GM19468 (cell line): ENCODE data around the gene LIF.
"Not testable (repeated sequence)": the region's sequence is repeated elsewhere in the genome, so short reads cannot be mapped to it uniquely, and the experiment has no call there.

Experiments used
- ATAC-seq: cut with Tn5 transposase; IDR thresholded peaks from one replicate; pipeline ENCODE4 v1.9.1; 2021; ENCODE audit warnings: mild to moderate bottlenecking, moderate library complexity, moderate number of reproducible peaks; ENCODE audit not compliant: unreplicated experiment; ENCODE audit errors: extremely low read depth

Gene LIF

GRCh38 chr22:30246814-30247376, 336 bp upstream of the LIF start:
- no peak for ATAC-seq

GRCh38 chr22:30245181-30245984, 1.2 kb downstream of the LIF start:
- no peak for ATAC-seq

DNA sequence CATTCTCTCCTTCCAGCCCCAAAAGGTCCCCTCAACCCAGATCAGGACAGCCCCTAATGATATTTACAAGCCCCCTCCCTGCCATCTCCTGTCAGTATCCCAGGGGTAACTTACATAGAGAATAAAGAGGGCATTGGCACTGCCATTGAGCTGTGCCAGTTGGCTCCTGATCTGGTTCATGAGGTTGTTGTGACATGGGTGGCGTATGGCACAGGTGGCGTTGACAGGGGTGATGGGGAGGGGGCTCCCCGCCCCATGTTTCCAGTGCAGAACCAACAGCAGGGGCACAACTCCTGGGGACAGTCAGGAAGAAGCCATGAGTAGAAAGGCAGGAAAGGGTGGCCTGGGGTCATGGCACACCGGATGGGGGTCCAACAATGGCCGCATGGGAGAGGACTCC, 1.9 kb downstream of the LIF start:
- ATAC-seq: no peak

- ATAC-seq: no peak
These were observed 2.5 kb downstream of the LIF start for GRCh38 chr22:30244066-30244465.

GRCh38 chr22:30243661-30244060, 2.9 kb downstream of the LIF start:
- ATAC-seq: no peak

GRCh38 chr22:30241576-30242371, 4.8 kb downstream of the LIF start:
- ATAC-seq: no peak

DNA sequence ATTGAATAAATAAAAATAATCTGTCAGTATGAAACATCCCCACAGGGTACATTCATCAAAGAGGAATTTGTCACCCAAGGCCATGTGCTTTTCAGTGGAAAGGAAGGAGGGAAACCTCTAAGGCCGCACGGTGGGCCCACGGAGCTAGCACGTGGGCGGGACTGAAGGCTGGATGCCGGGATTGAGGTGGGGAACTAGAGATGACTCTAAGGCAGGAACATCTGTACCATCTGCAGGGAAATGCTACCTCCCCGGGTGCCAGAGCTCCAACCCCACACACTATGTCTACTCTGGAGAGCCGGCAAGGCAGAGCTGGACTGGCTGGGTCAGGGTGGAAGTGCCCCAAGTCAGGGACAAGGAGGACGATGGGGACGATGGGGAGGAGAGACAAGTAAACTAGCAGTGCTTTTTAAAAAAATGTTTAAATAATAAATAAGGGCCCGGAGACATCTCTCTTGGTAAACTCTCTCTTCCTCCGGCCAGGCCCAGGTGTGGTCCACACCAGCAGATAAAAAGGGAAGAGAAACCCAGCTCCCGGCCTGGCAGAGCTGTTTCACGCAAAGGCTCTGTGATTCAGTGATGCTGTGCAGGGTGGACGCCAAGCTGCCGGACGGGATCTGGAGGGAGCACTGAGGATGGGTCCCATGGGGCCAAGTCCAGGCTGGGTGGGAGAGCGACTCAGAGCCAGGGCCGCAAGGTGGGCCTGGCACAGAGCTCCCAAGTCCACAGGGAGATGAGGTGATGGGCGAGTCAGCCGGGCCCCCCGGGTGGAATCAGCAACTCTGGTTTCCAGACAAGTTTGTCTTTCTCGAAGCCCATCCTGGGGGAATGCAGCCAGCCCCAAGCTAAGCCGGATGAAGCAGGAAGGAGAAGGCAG, 5.8 kb downstream of the LIF start:
- no peak for ATAC-seq

GRCh38 chr22:30239488-30240405, 6.8 kb downstream of the LIF start:
- no peak for ATAC-seq

GRCh38 chr22:30238661-30239487, 7.7 kb downstream of the LIF start:
- ATAC-seq: no peak

- ATAC-seq: no peak
These were observed 8.4 kb downstream of the LIF start for GRCh38 chr22:30238136-30238535.

DNA sequence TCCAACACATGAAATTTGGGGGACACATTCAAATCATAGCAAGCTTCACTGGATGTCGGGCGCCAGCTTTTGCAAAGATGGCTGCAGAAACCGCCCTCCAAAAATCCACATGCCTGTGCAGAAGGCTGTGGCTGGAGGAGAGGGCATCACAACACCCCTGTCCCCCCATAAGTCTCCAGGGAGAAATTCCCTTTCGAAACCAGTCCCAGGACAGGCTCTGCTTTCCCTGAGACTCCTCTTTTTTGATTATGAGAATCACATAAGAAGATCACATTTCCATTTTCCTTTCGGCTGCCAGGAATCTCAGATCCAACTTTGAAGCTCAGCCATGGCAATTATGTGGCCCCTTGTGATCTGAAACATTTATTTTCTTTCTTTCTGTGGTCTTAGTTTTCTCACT, 9.7 kb downstream of the LIF start:
- ATAC-seq: no peak

GRCh38 chr22:30235687-30236170, 10.8 kb downstream of the LIF start:
- no peak for ATAC-seq

DNA sequence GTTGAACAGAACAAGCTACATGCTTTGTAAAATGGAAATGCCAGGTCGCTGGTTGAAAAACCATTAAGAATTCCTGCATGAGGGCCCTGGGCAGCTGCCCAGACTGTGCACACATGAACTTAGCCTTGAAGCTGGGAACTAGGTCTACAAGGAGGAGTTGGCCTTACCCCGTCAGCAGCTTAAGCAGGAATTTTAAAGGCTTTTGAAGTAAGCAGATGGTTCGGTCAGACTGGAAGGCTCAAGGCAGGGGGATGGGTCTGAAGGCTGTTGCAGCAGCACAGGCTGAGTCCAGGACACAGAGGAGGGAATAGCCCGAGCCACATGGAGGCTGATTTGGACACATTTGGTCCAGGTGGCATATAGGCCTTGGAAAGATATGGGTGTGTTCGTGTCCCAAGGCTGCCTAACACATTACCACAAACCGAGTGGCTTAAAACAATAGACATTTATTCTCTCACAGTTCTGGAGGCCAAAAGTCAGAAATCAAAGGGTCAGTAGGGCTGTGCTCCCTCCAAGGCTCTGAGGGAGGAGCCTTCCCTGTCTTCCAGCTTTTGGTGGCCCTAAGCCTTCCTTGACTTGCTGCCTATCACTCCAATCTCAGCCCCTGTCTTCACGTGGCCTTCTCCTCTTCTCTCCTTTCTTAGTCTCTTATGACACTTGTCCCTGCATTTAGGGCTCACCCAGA, 11.6 kb downstream of the LIF start:
- ATAC-seq: no peak

- ATAC-seq: not testable (repeated sequence)
These were observed 12.2 kb downstream of the LIF start for GRCh38 chr22:30234325-30234724.

GRCh38 chr22:30233582-30233981, 13.0 kb downstream of the LIF start:
- no peak for ATAC-seq

DNA sequence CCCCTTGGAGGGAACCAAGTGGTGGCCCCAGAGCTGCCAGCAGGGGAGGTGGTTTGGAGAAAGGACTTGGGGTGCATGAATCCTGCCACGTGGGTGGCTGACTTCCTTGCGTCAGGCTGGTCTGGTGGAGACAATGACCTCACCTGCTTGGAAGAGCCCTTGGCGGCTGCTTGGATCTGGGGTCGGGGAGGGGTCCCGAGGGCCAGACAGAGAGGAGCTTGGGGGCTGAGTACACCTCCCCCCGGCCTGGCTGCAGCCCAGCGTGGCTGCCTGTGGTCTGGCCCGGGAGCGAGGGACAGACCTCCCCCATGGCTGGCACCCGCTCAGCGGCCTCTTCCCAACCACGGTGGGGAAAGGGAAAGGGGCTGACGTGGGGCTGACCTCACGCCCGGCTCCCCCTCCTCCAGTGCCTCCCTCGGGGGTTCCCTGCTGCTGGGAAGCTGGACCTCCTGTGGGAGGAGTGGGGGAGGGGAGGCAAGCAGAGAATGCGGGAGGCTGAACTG, 13.8 kb downstream of the LIF start:
- ATAC-seq: no peak

GRCh38 chr22:30230787-30231461, 15.6 kb downstream of the LIF start:
- no peak for ATAC-seq
